Pancreas (tissue), 10 donors: Measurements from ENCODE around the gene RNF169. TPM values are rescaled to one million over a fixed set of nuclear protein-coding genes. Genes with fewer than 3 reads are reported as not detected.
"Not testable (repeated sequence)": the region's sequence is repeated elsewhere in the genome, so short reads cannot be mapped to it uniquely, and the experiment has no call there.

ENCODE experiments used
- ATAC-seq, 4 donors: fragments of 200-7000 bp; cut with Tn5 transposase; one replicate each; pipeline versions ENCODE4 v1.8.0 to v1.9.1; 2020; ENCODE audit warnings: mild to moderate bottlenecking in 4 of 4, moderate library complexity in 4 of 4
- DNase-seq, 6 donors: peaks; one replicate each; pipeline ENCODE4 v3.0.0-alpha.2; 2020
- FAIRE-seq: peaks from 2 replicates; lab custom pipeline; 2012; peaks lifted over from hg19 to GRCh38; lab: Jason Lieb, UNC
- H3K27ac ChIP-seq, 4 donors: fragments of 200-600 bp; sonication (generic); 1 replicate in 3 of 4; 2 replicates in 1 of 4; pipeline versions ENCODE4 v1.5.0 to v1.8.0; 2020
- H3K27me3 ChIP-seq, 4 donors: fragments of 200-600 bp; one replicate each; pipeline ENCODE4 v1.8.0; 2021
- H3K36me3 ChIP-seq, 3 donors: fragments of 200-600 bp; sonication (generic) in 1 of 3; one replicate each; pipeline versions ENCODE4 v1.5.0 to v1.8.0; 2020 to 2021
- H3K4me1 ChIP-seq, 3 donors: fragments of 200-600 bp; one replicate each; pipeline ENCODE4 v1.8.0; 2021
- H3K4me3 ChIP-seq, 4 donors: fragments of 200-600 bp; sonication (generic) in 2 of 4; one replicate each; pipeline versions ENCODE4 v1.5.0 to v1.8.0; 2020 to 2021
- H3K9me3 ChIP-seq, 4 donors: fragments of 200-600 bp; one replicate each; pipeline ENCODE4 v1.8.0; 2021
- WGBS, 2 donors: extraction: QIAGEN DNeasy Blood & Tissue Kit; methylation state at CpG; one replicate each; pipeline ENCODE4 v1.1.7; 2013; 5-methylcytosine and 5-hydroxymethylcytosine counted together
- intact Hi-C, 3 donors: fragments of 100-400 bp; cut with DNase I; formaldehyde crosslinking; loops; one replicate each; pipeline versions ENCODE4 v1.11.1 to v1.14.2; 2022
- polyA plus RNA-seq, 2 donors: library from polyadenylated mRNA; stranded (reverse); fragments of 200-250 nt; gene quantifications; one replicate each; pipeline ENCODE4 v1.2.3, GENCODE V29; 2013
- total RNA-seq, 6 donors: library from RNA; stranded (reverse); fragmentation: NEBNext Ultra II Directional in 4 of 6; extraction: Animal tissue kit (Norgen Biotek cat#: 25700) in 4 of 6; gene quantifications; one replicate each; pipeline versions ENCODE4 v1.2.1 to v1.2.4, GENCODE V29; 2021 to 2023
- TF ChIP-seq, protein P1 (sequence below), 4 donors: fragments of 200-600 bp; sonication (generic) in 3 of 4; IDR thresholded peaks; one replicate each; pipeline versions ENCODE4 v1.5.0 to v1.8.0; 2021; ENCODE audit warnings: antibody characterized with exemption in 4 of 4
- donor health status: healthy with polysubstance abuse.
- donor health status: DM: no; HTN: no; CAD: no; lungs with moderate emphysema.
- donor health status: DM: no; HTN: no; CAD: no.
- donor health status: control.
- donor health status: control.
- donor health status: Bipolar disorder and iron deficiency.
- donor health status: DM: yes; HTN: yes; CAD: no.
- donor health status: DM: no; HTN: no; CAD: no.
- donor health status: DM: no; HTN: no; CAD: no.
- donor health status: DM: yes; HTN: yes; CAD: no.

RNF169 gene
- total and polyA plus RNA-seq, 8 donors: 2.3 to 12.0 (median 6.9) TPM

DNA sequence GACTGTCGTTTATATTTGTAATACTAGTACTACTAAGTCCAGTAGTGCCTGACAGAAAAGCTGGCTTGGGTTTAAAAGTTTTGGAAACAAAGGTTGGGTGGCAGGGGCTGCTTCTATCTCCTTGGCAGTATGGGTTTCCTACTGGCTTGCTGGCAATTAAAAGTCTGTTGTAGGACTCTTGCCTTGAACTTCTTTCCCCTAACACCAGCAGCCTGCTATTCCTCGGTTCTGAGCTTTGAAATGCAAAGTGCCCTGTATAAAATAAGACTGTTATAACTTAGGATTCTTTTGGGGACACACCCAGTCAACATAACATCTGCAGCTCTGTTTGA is 1.3 kb downstream of the RNF169 start:
- Histone ChIP-seq H3K9me3 (no peaks in the 10 kb centered on the region), H3K36me3 (no peaks in the 10 kb centered on the region), H3K4me3 (peak overlapping the region in 2 of 4 donors; percentile 72 to 96), H3K4me1 (peaks cover 16 to 33% (median 16%) of the 10 kb centered on the region in 3 donors), H3K27me3 (no peaks in the 10 kb centered on the region), H3K27ac (peak overlapping the region in 2 of 4 donors; percentile 96 to 97)
- 4 to 6% methylated on average over 2 of the region's 2 CpGs for WGBS, 2 donors
- no peak for DNase-seq
- no peak for ATAC-seq
- TF ChIP-seq, protein P1, sequence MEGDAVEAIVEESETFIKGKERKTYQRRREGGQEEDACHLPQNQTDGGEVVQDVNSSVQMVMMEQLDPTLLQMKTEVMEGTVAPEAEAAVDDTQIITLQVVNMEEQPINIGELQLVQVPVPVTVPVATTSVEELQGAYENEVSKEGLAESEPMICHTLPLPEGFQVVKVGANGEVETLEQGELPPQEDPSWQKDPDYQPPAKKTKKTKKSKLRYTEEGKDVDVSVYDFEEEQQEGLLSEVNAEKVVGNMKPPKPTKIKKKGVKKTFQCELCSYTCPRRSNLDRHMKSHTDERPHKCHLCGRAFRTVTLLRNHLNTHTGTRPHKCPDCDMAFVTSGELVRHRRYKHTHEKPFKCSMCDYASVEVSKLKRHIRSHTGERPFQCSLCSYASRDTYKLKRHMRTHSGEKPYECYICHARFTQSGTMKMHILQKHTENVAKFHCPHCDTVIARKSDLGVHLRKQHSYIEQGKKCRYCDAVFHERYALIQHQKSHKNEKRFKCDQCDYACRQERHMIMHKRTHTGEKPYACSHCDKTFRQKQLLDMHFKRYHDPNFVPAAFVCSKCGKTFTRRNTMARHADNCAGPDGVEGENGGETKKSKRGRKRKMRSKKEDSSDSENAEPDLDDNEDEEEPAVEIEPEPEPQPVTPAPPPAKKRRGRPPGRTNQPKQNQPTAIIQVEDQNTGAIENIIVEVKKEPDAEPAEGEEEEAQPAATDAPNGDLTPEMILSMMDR (IDR thresholded peaks at IDR 0.05): no peak
- no peak for FAIRE-seq
- intact Hi-C loops: no loop called here

DNA sequence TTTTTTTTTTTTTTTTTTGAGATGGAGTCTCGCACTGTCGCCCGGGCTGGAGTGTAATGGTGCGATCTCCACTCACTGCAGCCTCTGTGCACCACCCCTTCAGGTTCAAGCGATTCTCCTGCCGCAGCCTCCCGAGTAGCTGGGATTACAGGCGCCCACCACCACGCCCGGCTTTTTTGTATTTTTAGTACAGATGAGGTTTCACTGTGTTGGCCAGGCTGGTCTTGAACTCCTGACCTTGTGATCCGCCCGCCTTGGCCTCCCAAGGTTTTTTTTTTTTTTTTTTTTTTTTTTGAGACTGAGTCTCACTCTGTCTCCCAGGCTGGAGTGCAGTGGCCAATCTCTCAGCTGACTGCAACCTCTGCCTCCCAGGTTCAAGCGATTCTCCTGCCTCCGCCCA is 1.9 kb downstream of the RNF169 start:
- H3K9me3 ChIP-seq, H3K27ac ChIP-seq, H3K36me3 ChIP-seq, H3K27me3 ChIP-seq, DNase-seq, intact Hi-C loops, ATAC-seq, FAIRE-seq: not testable (repeated sequence)
- 95 to 97% methylated on average over 14 of the region's 14 CpGs for WGBS, 2 donors
- Histone ChIP-seq H3K4me1 (peaks cover 16 to 39% (median 20%) of the 10 kb centered on the region in 3 donors), H3K4me3 (peak overlapping the region in 1 of 4 donors; percentile 72)

DNA sequence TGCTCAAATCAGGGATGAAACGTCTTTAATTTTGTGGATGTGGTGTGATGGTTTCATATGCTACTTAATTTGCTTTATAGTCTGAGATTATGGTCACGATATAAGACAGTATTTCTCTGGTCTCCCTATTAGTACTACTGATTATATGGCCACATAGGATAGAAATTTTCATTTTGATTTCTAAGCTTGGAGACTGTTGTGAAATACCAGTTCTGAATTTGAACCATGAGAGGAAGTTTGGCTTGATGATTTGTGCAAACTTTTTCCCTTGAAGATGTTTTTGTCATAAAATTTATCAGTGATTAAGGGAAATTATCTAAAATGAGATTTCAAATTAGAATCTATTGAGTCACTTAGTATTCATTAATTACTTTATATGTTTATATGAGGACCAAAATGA is 2.7 kb downstream of the RNF169 start:
- no peak for ATAC-seq
- H3K9me3 ChIP-seq: no peaks in the 10 kb centered on the region
- DNase-seq: no peak
- WGBS, 2 donors: 85 to 86% methylated on average over 2 of the region's 2 CpGs
- intact Hi-C loops: no loop called here
- H3K4me1 ChIP-seq: peaks cover 16 to 46% (median 22%) of the 10 kb centered on the region in 3 donors
- TF ChIP-seq, protein P1 (IDR thresholded peaks at IDR 0.05): no peak
- H3K27ac ChIP-seq: no peak overlapping the region
- no peaks in the 10 kb centered on the region for H3K27me3 ChIP-seq
- H3K4me3 ChIP-seq: no peak overlapping the region
- no peak for FAIRE-seq
- H3K36me3 ChIP-seq: no peaks in the 10 kb centered on the region

DNA sequence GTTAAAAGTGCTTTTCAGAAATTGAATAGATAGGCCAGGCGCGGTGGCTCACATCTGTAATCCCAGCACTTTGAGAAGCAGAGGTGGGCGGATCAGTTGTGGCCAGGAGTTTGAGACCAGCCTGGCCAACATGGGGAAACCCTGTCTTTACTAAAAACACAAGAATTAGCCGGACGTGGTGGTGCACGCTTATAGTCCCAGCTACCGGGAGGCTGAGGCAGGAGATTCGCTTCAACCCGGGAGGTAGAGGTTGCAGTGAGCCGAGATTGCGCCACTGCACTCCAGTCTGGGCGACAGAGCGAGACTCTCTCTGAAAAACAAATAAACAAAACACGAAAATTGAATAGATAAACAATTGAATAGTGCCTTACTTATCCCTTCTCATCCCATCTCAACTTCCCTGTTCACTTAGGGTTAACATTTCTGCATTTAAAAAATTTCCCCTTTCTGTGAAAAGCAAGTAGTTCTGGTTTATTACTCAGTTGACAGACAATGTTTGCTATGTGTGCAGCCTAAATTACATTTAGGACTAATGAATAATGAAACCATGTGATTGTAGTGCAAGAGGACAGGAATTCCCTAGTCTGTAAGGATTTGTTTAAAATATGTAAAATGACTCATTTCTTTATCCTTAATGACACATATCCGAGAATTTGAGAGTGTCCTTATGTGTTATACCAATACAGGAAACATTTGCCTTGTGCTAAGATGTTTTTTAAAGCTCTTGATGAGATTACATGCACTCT is 6.0 kb downstream of the RNF169 start:
- Histone ChIP-seq H3K9me3 (no peaks in the 10 kb centered on the region), H3K4me3 (no peak overlapping the region), H3K36me3 (no peaks in the 10 kb centered on the region), H3K27me3 (no peaks in the 10 kb centered on the region), H3K4me1 (peaks cover 12 to 40% (median 22%) of the 10 kb centered on the region in 3 donors), H3K27ac (peak overlapping the region in 2 of 4 donors; percentile 36 to 37)
- intact Hi-C loops: no loop called here
- no peak for FAIRE-seq
- TF ChIP-seq, protein P1 (IDR thresholded peaks at IDR 0.05): no peak
- ATAC-seq: peak in 3 of 4 donors; percentile 29 to 71 (median 68)
- WGBS, 2 donors: 77% methylated on average over 15 of the region's 15 CpGs
- no peak for DNase-seq

DNA sequence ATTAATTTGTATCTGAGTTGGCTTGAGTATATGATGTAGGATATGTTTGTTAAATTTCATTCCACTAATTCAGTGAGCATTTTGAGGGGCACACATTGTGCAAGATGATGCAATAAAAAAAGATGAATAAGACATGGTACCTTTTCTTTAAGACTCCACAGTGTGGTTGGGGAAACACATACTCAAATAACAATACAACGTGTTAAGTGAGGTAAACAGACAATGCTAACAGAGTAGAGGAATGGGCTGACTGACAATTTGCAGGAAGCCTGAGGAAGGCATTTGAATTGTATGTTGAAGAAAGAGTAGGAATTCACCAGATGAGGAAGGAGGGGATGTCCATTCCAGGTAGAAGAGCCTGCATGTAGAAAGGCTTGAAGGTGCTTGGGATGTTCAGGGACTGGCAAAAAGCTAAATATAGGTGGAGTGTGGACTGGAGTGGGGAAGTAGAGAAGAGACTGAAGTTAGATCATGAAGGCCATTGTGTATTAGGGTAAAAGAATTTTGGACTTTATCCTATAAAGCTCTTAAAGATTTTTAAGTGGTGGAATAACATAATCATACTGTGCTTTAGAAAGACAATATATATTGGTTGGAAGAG is 6.8 kb downstream of the RNF169 start:
- no peak for DNase-seq
- Histone ChIP-seq H3K4me3 (no peak overlapping the region), H3K4me1 (peaks cover 12 to 34% (median 22%) of the 10 kb centered on the region in 3 donors), H3K27ac (peak overlapping the region in 1 of 4 donors; percentile 20), H3K36me3 (no peaks in the 10 kb centered on the region), H3K27me3 (no peaks in the 10 kb centered on the region), H3K9me3 (no peaks in the 10 kb centered on the region)
- peak in 3 of 4 donors; percentile 16 to 26 (median 22) for ATAC-seq
- WGBS, 2 donors: 16 to 37% methylated on average over 1 of the region's 1 CpG
- FAIRE-seq: no peak
- TF ChIP-seq, protein P1 (IDR thresholded peaks at IDR 0.05): no peak
- intact Hi-C loops: no loop called here
